ENCODE results near the gene PAGR1. TPM values are rescaled to one million over a fixed set of nuclear protein-coding genes. Genes with fewer than 3 reads are reported as not detected.

PAGR1 gene
- total and polyA plus RNA-seq, 9 of the 15 experiments (the other 6 are each of a cell fraction or from before 2014, with no cell fraction given): 1.4 to 58.2 (median 16.8) TPM

GRCh38 chr16:29790949-29791844 lies 24.8 kb upstream of the PAGR1 start:
- Histone ChIP-seq H3K27ac (ENCODE audit: extremely low read depth, low read depth, low read length) (peak overlapping the region; percentile 83), H3K9me1 (ENCODE audit: control insufficient read depth, insufficient read depth, low read length) (no peaks in the 10 kb centered on the region), H3K36me3 (ENCODE audit: control insufficient read depth, insufficient read depth, low read length) (peaks cover 44% of the 10 kb centered on the region), H4K20me1 (replicated peaks; ENCODE audit: control insufficient read depth, insufficient read depth, low read length) (peaks cover 10% of the 10 kb centered on the region; the same call in 1 of the 2 replicates), H3K79me2 (ENCODE audit: control insufficient read depth, insufficient read depth, low read length) (peaks cover 65% of the 10 kb centered on the region), H3K27me3 (ENCODE audit: control insufficient read depth in 2 of 2, insufficient read depth in 2 of 2, low read length in 2 of 2) (no peaks in the 10 kb centered on the region), H3K4me1 (replicated peaks in 1 of 2; ENCODE audit: control insufficient read depth in 2 of 2, insufficient read depth in 2 of 2, low read length in 2 of 2) (peaks cover 14 to 17% of the 10 kb centered on the region in 2 experiments), H2AFZ (ENCODE audit: low read depth, low read length) (peak overlapping the region; percentile 87), H3K9me3 (replicated peaks; ENCODE audit: control insufficient read depth, insufficient read depth, low read depth, low read length) (no peaks in the 10 kb centered on the region), H3K4me2 (ENCODE audit: insufficient read depth, low read length) (peak overlapping the region; percentile 93), H3K4me3 (peak overlapping the region; percentile 89), H3K9ac (ENCODE audit: insufficient read depth in 1 of 2, low read depth in 2 of 2, low read length in 2 of 2) (peak overlapping the region; percentile 90 to 96)
- ChIA-PET POLR2A (interaction anchor here (0.6 to 7.1 kb wide), 9 partner anchors 11 to 182 kb away, joined by 3 to 114 read pairs (median 4); partner anchors contain the start of genes MAZ, TAOK2 and ZG16), CTCF (ENCODE audit: low intra/inter-chr PET ratio) (interaction anchor here (1.2 kb wide), 1 partner anchor 62 kb away, joined by 3 read pairs; no protein-coding TSS in a partner anchor)
- DNase-seq (ENCODE audit: extremely low read depth in 1 of 4, low spot score in 3 of 4) (peak in 1 of 4 experiments; percentile 30), ATAC-seq (peak; percentile 43), FAIRE-seq (no peak)
- BruUV-seq (replicated peaks): TSS peak; percentile 64
- WGBS (ENCODE audit: insufficient coverage, low coverage, missing lambda C conversion rate): 0% methylated on average over 20 of the region's 31 CpGs
- in situ Hi-C loops (cut with MboI): no loop called here
- intact Hi-C loops (cut with micrococcal nuclease): loop anchor here (1.0 kb wide), 1 partner anchor 14 kb away; no protein-coding TSS in a partner anchor
- TF ChIP-seq E2F1 (CRISPR knock-in tag; IDR thresholded peaks at IDR 0.05) (no peak), PYGO2 (tag; IDR thresholded peaks at IDR 0.05) (no peak), SPI1 (IDR thresholded peaks at IDR 0.05; ENCODE audit: borderline replicate concordance, low read depth, low read length) (no peak), RBM17 (IDR thresholded peaks at IDR 0.05; ENCODE audit: borderline replicate concordance, low read depth, low read length) (no peak), STAT5B (CRISPR knock-in tag; IDR thresholded peaks at IDR 0.05) (no peak), CHD4 (IDR thresholded peaks at IDR 0.05; ENCODE audit: insufficient read depth, insufficient replicate concordance, low read depth, low read length, poor library complexity, severe bottlenecking) (no peak), NFIC (IDR thresholded peaks at IDR 0.05) (no peak), CHD1 (IDR thresholded peaks at IDR 0.05; ENCODE audit: low read length) (peak; percentile 55), ZNF699 (CRISPR knock-in tag; IDR thresholded peaks at IDR 0.05; ENCODE audit: insufficient replicate concordance) (no peak), ZNF436 (CRISPR knock-in tag; IDR thresholded peaks at IDR 0.05) (no peak), PBX2 (CRISPR knock-in tag; IDR thresholded peaks at IDR 0.05; ENCODE audit: low read depth) (no peak), PBX2 (tag; conservative IDR thresholded peaks at IDR 0.05; ENCODE audit: low read depth) (no peak), BMI1 (IDR thresholded peaks at IDR 0.05; ENCODE audit: low read length) (no peak), HDAC8 (tag; IDR thresholded peaks at IDR 0.05) (no peak), NRF1 (conservative IDR thresholded peaks at IDR 0.05 in 1 of 2, IDR thresholded peaks at IDR 0.05 in 1 of 2) (no peak), ZC3H8 (IDR thresholded peaks at IDR 0.05) (no peak), NCOR1 (IDR thresholded peaks at IDR 0.05) (no peak), ZSCAN29 (IDR thresholded peaks at IDR 0.05) (no peak), MEF2D (tag; conservative IDR thresholded peaks at IDR 0.05; ENCODE audit: low read depth) (no peak), MCM5 (IDR thresholded peaks at IDR 0.05; ENCODE audit: low read depth) (no peak)

Data from K562 (cell line).